H4 (cell line): ENCODE data around the gene LSM14A. TPM values are rescaled to one million over a fixed set of nuclear protein-coding genes. Genes with fewer than 3 reads are reported as not detected.
"Not testable (repeated sequence)": the region's sequence is repeated elsewhere in the genome, so short reads cannot be mapped to it uniquely, and the experiment has no call there.

ENCODE experiments used
- DNase-seq: peaks from one replicate; pipeline ENCODE4 v3.0.0-alpha.2; 2015; ENCODE audit warnings: low spot score
- total RNA-seq: library from RNA; depleted of rRNA; stranded (reverse); fragments of >200 nt; shearing (Covaris generic); gene quantifications from 2 replicates; pipeline ENCODE4 v1.2.3, GENCODE V29; 2014

The LSM14A gene
- total RNA-seq, 1 experiment from 2014 or later: 61.2 TPM

DNA sequence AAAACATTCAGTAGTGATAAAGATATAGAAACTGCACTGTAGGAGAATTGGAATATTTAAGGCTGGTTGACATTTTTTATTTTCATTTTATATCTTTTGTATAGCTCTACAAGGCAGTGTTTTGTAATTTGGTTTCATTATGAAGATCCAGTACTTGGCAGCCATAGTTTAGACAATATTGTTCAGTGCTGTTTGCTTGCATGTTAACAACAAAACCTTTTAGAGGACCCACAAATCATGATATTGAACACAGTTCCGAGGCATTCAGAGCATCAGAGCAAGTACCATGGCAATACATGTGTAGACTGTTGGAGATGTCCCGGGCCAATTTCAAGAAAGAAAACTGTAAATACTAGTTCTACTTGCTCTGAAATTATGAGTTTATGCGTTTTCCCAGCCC, 56.5 kb downstream of the LSM14A start:
- no peak for DNase-seq

DNA sequence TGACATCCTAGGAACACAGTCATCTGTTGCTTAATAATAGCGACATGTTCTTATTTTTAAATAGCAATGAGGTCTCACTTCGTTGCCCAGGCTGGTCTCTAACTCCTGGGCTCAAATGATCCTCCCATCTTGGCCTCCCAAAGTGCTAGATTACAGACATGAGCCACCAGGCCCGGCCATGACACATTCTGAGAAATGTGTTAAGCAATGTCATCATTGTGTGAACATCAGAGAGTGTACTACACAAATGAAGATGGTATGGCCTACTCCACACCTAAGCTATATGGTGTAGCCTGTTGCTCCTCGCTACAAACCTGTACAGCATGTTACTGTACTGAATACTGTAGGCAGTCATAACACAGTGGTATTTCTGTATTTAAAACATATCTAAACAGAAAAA, 57.4 kb downstream of the LSM14A start:
- DNase-seq: no peak

DNA sequence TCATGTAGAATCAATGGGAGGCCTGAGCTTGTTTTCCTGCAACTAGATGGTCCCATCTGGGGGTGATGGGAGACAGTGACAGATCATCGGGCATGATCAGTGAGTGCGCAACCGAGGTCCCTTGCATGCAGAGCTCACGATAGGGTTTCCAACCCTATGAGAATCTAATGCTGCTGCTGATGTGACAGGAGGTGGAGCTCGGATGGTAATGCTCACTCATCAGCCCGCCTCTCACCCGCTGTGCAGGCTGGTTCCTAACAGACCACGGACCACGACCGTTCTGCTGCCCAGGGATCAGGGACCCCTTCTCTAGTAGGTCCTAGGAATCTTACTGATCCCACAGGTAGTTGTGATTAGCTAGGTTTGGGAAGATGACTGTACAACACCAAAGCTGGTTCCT, 58.5 kb downstream of the LSM14A start:
- no peak for DNase-seq

DNA sequence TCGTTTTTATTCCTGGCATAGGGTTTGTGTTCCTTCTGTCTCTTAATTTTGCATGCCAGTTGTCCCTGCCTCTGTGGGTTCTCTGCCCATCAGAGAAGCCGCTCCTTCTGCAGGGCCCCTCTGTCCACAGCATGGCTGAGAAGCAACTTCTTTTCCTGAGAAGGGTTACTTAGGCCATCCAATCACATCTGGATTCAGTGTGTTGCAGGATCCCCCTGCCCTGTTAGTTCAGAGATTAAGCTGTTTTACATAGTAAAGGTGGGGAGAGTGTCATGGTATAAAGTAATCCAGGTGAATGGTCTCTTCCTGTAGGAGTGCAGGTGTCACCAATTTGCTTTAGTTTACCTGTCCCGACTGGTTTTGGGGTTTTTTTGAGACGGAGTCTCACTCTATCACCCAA, 59.1 kb downstream of the LSM14A start:
- DNase-seq: no peak

DNA sequence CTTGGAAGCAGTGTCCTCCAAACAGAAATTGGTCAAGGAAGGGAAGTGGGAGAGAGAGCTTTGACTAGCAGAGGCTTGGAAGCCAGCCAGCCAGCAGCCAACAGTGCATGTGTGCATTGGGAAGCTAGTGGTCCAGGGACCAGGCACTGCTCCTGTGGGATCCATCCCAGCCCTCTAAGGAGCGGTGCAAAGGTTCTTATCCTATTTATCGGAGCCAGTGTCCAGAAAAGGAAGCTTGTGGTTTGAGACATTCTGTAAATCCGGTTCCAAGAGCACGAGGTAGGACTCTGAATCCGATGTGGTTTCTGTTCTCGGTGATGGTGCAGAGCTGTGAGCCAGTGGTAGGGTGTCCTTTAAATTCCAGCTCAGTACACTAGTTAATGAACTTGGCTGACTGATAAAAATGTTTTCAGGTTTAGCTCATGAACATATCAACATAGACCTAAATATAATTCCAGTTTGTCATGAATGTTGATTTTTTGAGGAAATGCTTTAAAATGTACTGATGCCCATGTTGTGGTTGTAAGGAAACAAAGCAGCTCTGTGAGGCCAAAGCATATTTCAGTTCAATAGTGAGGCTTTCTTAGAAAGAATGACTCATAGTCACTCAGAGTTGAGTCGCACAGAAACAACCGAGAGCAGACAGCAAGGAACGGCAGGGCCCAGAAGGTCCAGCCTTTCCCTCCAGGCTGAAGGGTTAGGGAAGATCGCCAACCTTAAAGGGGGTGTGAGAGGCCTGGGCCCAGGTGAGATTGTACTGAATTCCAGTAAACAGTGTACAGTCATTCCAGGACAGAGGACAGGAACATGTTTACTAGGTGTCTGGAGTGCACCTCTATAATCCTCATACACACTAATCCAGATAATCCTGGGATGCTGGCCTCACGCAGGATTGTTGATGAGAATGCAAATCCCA, 60.5 kb downstream of the LSM14A start:
- DNase-seq: peak; percentile 96

DNA sequence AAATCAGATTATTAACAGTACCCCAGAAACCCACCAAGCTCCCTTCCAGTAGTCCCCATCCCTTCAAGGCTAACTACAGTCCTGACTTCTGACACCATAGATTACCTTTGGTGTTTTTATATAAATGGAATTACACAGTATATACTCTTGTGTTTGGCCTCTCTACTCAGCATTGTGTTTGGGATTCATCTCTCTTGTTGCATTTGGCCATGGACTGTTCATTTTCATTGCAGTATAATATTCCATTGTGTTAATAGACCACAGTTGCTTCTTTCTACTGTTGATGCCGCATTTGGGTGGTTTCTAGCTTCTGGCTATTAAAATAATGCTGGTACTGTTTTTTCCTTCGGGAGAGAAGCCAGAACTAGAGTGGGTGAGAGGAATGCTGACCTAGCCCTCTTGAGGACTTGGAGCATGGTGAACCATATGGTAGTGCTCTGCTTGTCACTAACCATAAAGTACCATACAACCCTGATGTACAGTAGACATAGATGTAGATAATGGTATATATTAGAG, 63.2 kb downstream of the LSM14A start:
- no peak for DNase-seq

DNA sequence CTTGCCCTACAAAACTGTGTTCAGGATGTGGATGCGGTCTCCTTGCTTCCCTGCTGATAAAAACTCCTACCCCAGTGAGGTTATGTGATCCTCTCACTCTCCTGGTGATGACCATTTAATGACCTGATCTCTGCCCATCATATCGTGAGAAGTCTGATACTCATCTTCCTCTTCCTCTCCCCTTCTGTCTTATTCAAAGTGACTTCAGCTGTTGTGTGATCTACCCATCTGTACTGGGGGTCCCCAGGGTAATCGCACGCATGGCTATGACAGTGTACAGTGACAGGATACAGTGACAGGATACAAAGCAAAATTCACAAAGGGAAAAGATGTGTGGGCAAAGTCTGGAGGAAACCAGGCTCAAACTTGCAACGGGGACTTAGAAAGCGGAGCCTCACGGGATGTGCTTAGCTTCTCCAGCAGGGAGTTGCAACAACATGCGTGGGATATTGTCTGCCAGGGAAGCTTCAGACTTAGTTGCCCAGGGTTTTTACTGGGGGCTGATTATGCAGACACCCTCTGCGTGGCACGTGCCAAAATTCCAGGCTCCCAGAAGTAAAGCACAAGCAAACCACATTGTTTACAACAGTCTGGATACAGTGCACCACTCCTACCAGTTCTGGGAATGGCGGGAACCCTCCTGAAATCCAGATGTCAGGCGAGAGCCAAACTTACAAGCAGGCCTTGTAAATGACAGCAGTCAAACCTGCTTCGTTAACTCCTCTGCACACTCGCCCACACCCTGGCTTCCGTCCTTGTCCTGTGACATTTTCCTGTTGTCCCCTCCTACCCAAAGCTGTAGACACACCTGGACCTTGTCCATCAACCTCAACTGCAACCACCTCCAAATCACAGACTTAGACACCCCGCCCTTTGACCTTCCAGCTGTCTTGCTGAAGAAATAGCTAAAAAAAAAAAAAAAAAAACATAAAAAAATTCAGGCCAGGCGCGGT, 64.0 kb downstream of the LSM14A start:
- DNase-seq: peak; percentile 95

DNA sequence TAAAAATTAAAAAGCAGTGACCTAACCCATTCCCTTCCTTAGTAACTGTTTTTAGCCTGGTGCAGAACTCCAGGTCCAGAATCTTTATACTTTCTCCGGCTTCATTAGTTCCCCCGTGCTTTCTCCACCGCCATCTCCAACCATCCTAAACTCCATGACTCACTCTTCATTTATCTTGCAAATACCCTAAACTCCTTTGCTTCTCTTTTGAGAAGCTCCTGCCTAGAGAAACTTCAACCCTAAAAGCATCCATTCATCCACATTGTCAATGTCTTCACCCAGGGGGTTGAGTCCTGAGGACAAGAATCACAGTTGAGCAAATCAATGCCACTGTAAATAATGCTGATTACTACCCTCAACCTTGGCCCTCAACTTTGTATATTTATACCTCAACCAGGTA, 65.0 kb downstream of the LSM14A start:
- DNase-seq: no peak

DNA sequence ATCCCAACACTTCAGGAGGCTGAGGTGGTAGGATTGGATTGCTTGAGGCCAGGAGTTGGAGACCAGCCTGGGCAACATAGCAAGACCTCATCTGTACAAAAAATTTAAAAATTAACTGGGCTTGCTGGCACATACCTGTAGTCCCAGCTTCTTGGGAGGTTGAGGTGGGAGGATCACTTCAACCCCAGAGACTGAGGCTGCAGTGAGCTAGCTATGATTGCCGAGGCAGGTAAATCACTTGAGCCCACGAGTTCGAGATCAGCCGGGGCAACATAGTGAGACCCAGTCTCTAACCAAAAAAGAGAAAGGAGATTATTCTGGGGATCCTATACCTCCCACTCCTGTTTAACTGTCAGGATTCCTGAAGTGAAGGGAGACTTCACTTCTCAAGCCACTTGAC, 65.6 kb downstream of the LSM14A start:
- DNase-seq: no peak

DNA sequence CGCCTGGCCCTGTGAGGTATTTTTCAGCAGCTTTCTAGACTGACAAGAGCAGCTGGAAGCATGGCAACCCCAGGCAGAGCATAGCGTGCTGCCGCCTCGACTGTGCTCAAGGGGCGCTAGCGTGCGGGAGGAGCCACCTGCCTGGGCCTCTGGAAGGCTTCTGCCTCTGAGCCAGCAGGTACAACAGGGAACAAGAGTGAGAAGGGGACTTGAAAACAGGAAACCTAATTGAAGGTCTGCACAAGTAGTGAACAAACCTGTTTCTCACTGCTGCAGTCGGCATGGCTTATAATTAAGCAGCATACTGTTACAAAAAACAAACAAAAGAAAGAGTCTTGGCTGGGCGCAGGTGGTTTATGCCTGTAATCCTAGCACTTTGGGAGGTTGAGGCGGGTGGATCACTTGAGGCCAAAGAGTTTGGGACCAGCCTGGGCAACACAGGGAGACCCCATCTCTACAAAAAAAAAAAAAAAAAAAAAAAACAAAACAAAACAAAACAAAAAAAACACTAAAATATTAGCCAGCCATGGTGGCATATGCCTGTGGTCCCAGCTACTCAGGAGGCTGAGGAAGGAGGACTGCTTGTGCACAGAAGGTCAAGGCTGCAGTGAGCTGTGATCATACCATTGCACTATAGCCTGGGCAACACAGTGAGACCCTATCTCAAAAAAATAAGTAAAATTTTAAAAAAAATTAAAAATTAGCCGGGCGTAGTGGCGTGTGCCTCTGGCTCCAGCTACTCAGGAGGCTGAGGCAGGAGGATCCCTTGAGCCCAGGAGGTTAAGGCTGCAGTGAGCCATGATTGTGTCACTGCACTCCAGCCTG, 69.4 kb downstream of the LSM14A start:
- no peak for DNase-seq

DNA sequence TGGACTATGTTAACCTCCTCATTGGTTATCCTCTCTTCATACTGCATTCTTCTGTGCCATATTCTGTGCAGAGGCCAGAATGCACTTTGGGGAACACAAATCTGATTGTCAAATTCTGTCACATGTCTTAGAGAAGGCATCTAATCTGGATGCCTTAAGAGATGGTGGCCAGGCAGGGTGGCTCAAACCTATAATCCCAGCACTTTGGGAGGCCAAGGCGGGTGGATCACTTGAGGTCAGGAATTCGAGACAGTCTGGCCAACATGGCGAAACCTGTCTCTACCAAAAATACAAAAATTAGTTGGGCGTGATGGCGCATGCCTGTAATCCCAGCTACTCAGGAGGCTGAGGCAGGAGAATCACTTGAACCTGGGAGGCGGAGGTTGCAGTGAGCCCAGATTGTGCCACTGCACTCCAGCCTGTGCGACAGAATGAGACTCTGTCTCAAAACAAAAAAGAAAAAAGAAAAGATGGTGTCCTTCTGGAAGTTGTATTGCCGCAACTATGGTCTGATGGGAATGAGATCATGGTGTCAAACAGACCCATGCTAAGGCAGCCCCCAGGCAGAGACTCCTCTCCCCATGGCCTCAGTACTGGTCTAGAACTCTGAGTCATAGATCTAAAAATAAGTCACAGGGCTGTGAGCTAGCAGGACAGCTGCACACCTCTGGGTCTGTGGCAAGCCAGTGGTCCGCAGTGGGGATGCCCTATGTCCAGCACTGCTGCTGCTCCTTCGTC, 71.0 kb downstream of the LSM14A start:
- DNase-seq: not testable (repeated sequence)

DNA sequence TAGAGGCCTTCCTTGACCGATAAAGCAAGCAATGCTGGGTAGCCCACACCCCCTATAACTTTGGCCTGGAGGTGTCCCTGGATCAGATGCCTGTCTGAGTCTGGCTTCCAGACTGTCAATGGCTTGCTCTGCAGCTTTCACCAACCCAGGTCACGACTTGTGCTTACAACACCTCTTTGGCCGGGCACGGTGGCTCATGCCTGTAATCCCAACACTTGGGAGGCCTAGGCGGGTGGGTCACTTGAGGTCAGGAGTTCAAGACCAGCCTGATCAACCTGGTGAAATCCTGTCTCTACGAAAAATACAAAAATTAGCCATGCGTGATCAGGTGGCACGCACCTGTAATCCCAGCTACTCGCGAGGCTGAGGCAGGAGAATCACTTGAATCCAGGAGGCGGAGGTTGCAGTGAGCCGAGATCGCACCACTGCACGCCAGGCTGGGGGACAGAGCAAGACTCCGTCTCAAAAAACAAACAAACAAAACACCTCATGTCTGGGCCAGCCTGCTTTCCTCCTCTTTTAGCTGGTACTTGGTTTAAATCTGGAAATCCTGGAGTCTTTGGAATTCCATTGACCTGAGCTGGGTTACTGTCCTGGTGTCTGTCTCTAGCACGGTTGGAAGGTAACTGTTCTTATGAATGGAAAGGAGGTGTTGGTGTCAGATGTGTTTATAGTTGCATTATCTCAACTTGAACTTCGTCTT, 71.7 kb downstream of the LSM14A start:
- DNase-seq: no peak

DNA sequence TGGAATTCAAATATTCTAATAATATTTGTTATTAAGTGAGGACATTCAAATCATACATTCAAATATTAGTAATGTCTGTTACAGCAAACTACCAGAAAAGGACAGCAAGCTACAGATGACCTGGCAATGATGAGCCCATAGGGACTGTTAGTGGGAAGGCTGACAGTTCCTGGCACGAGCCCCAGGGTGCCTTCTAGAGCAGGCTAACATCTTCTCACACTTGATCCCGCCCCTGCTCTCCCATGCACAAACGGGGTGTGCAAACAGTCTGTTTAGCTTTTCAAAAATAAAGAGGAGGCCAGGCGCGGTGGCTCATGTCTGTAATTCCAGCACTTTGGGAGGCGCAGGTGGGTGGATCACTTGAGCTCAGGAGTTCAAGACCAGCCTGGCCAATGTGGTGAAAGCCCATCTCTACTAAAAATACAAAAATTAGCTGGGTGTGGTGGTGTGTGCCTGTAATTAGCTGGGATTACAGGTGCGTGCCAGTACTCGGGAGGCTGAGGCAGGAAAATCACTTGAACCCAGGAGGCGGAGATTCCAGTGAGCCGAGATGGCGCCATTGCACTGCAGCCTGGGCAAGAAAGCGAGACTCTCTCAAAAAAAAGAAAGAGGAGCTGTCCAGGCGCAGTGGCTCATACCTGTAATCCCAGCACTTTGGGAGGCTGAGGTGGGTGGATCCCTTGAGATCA, 72.5 kb downstream of the LSM14A start:
- no peak for DNase-seq

DNA sequence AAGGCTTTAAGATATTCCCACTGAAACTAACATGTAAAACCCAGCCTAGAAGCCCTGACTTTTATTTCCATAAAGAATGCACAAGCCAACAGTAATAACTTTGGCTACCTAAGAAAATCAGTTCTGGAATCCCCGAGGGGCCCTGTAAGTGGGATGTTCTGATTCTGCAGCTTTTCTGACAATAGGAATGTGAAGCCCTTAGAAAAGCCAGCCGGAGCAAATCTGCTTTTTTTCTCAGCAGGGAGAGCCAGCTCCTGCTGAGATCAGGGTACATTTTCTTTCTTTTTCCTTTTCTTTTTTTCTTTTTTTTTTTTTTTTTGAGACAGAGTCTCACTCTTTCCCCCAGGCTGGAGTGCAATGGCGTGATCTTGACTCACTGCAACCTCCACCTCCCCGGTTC, 74.0 kb downstream of the LSM14A start:
- DNase-seq: no peak

DNA sequence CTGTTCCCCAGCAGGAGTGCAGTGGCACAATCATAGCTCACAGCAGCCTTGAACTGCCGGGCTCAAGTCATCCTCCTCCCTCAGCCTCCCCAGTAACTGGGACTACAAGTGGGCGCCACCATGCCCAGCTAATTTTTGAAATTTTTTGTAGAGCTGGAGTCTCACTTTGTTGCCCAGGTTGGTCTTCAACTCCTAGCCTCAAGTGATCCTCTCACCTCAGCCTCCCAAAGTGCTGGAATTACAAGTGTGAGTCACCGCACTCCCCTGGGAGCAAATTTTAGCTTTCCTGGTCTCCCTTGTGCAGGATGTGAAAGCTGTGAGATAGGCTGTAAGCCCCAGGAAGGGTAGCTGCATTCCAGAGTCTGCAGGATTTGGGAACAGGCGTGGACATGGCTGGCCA, 76.6 kb downstream of the LSM14A start:
- no peak for DNase-seq

DNA sequence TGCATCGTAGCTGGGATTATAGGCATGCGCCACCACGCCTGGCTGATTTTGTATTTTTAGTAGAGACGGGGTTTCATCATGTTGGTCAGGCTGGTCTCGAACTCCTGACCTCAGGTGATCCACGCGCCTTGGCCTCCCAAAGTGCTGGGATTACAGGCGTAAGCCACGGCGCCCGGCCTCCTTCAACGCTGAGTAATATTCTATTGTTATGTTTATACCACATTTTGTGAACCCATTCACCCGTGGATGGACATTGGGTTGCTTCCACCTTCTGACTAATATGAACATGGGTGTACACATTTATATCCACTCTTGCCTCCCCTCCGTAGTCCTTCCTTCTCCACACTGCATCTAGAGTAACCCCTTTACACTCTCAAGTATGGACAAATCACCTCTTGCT, 80.9 kb downstream of the LSM14A start:
- not testable (repeated sequence) for DNase-seq

DNA sequence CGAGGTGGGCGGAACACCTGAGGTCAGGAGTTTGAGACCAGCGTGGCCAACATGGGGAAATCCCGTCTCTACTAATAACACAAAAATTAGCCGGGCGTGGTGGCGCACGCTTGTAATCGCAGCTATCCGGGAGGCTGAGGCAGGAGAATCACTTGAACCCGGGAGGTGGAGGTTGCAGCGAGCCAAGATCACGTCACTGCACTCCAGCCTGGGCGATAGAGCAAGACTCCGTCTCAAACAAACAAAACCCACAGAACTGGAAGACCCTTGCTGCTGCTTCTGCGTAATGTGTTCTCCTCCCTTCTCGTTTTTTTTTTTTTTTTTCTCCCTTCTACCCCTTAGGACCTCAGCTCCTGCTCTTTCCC, 81.4 kb downstream of the LSM14A start:
- not testable (repeated sequence) for DNase-seq

DNA sequence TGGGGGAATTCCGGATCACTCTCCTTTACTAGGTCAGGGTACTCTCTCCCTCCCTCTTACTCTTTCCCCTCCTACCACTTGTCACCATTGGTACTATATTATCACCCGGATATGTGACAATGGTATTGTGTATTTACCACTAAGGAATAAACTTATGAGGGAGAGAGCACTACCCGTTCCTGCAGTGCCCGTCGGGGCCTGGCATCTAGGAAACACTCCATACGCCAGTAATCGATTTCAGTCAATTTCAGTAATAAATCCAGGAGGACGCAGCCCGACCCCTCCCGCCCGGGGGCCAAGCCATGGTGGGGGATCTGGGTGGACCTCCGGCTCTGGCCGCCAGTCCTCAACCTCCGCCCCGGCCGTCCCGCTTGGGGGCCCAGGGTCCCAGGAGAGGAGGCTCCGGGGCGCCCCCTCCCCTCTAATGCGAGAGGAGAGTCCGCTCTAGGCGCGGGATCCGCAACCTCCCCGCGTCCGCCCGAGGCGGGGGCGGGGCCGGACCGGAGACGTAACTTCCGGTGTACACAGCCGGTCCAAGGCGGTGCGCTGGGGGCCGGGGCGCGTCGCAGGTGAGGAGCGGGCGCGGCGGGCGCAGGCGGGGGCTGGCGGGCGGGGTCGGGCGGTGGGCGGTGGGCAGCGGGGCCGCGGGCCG, 81.9 kb downstream of the LSM14A start, which contains the start of gene GARRE1:
GARRE1 (plus strand) TSS at position 509 of the 652 bp plus-strand sequence. CDS start 45,920 bp downstream, outside the sequence.
- DNase-seq: peak; percentile 77
